HL-60 (cell line): ENCODE results near the gene PRR23A.

ENCODE experiments used
- CTCF ChIP-seq: IDR thresholded peaks from one replicate; pipeline ENCODE4 v1.5.1; 2011; ENCODE audit warnings: low read length, control low read depth, inconsistent platforms; ENCODE audit not compliant: insufficient read depth
- GABPA ChIP-seq: IDR thresholded peaks from 2 replicates; pipeline ENCODE4 v1.6.1; 2012; ENCODE audit warnings: low read depth
- TF ChIP-seq, protein P1 (sequence below): IDR thresholded peaks from 2 replicates; pipeline ENCODE4 v1.6.1; 2012; ENCODE audit warnings: low read depth; ENCODE audit not compliant: insufficient replicate concordance

GRCh38 chr3:138975351-138975750, 30.7 kb downstream of the PRR23A start:
- TF ChIP-seq CTCF (no peak), GABPA (no peak)
- TF ChIP-seq, protein P1, sequence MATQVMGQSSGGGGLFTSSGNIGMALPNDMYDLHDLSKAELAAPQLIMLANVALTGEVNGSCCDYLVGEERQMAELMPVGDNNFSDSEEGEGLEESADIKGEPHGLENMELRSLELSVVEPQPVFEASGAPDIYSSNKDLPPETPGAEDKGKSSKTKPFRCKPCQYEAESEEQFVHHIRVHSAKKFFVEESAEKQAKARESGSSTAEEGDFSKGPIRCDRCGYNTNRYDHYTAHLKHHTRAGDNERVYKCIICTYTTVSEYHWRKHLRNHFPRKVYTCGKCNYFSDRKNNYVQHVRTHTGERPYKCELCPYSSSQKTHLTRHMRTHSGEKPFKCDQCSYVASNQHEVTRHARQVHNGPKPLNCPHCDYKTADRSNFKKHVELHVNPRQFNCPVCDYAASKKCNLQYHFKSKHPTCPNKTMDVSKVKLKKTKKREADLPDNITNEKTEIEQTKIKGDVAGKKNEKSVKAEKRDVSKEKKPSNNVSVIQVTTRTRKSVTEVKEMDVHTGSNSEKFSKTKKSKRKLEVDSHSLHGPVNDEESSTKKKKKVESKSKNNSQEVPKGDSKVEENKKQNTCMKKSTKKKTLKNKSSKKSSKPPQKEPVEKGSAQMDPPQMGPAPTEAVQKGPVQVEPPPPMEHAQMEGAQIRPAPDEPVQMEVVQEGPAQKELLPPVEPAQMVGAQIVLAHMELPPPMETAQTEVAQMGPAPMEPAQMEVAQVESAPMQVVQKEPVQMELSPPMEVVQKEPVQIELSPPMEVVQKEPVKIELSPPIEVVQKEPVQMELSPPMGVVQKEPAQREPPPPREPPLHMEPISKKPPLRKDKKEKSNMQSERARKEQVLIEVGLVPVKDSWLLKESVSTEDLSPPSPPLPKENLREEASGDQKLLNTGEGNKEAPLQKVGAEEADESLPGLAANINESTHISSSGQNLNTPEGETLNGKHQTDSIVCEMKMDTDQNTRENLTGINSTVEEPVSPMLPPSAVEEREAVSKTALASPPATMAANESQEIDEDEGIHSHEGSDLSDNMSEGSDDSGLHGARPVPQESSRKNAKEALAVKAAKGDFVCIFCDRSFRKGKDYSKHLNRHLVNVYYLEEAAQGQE, result no peak
